GM12878 (cell line): ENCODE results near the gene DNAAF5. TPM values are rescaled to one million over a fixed set of nuclear protein-coding genes. Genes with fewer than 3 reads are reported as not detected.
A peak's percentile ranks its signal among the peaks of the same experiment; 100 is the strongest.

Source experiments
- ATAC-seq: fragments of 200-7000 bp; cut with Tn5 transposase; 3 replicates; pipeline ENCODE4 v1.9.1; 2020; ENCODE audit warnings: mild to moderate bottlenecking, moderate library complexity
- BruUV-seq: library from RNA; stranded (reverse); fragments of 400-500 nt; replicated peaks from 2 replicates; lab custom pipeline; 2021; lab: Mats Ljungman, UMichigan
- CTCF ChIA-PET: fragments of 300-600 bp; sonication (Branson Sonifier 250); formaldehyde crosslinking; extraction: SDS; loops from one replicate; lab custom pipeline; 2021; ENCODE audit warnings: inconsistent platforms; lab: Yijun Ruan, JAX
- POLR2A ChIA-PET: fragments of 350-600 bp; formaldehyde crosslinking; extraction: SDS; loops from one replicate; lab custom pipeline; 2021; ENCODE audit warnings: inconsistent platforms; lab: Charles Lee
- RAD21 ChIA-PET: fragments of 300-600 bp; sonication (Branson Sonifier 250); formaldehyde crosslinking; loops from one replicate; lab custom pipeline; 2023; ENCODE audit warnings: antibody characterized with exemption; ENCODE audit not compliant: unreplicated experiment; lab: Charles Lee
- SMC1A ChIA-PET: fragments of 300-600 bp; sonication (Branson Sonifier 250); formaldehyde crosslinking; loops from one replicate; lab custom pipeline; 2023; ENCODE audit not compliant: unreplicated experiment, uncharacterized antibody; lab: Charles Lee
- DNase-seq: peaks from one replicate; pipeline ENCODE4 v3.0.0-alpha.2; 2011; ENCODE audit warnings: low read depth, low spot score
- FAIRE-seq: peaks from 3 replicates; lab custom pipeline; 2011; peaks lifted over from hg19 to GRCh38; lab: Jason Lieb, UNC
- H2AFZ ChIP-seq: 2 replicates; pipeline ENCODE4 v1.6.0; 2011; ENCODE audit warnings: low read depth, low read length, control low read depth; ENCODE audit not compliant: control insufficient read depth
- H3K27ac ChIP-seq: 2 replicates; pipeline ENCODE4 v1.5.1; 2011; ENCODE audit warnings: control low read depth; ENCODE audit not compliant: control insufficient read depth, insufficient read depth
- H3K27me3 ChIP-seq, 2 experiments: replicated peaks in 1 of 2; 2 replicates each; pipeline versions ENCODE4 v1.6.0 to v1.6.1; 2011; ENCODE audit warnings: low read length in 1 of 2; ENCODE audit not compliant: control insufficient read depth in 2 of 2, insufficient read depth in 2 of 2
- H3K36me3 ChIP-seq, 2 experiments: 2 replicates each; pipeline ENCODE4 v1.5.1; 2011; ENCODE audit warnings: low read length in 1 of 2; ENCODE audit not compliant: control insufficient read depth in 2 of 2, insufficient read depth in 2 of 2
- H3K4me1 ChIP-seq: 2 replicates; pipeline ENCODE4 v1.6.1; 2011; ENCODE audit warnings: mild to moderate bottlenecking, low read length, moderate library complexity, mixed read lengths; ENCODE audit not compliant: control insufficient read depth, insufficient read depth
- H3K4me2 ChIP-seq: 2 replicates; pipeline ENCODE4 v1.6.0; 2011; ENCODE audit warnings: control low read depth; ENCODE audit not compliant: control insufficient read depth, insufficient read depth
- H3K4me3 ChIP-seq: fragments of 200-600 bp; sonication (generic); 2 replicates; pipeline ENCODE4 v1.5.1; 2016
- H3K79me2 ChIP-seq: 2 replicates; pipeline ENCODE4 v1.6.0; 2011; ENCODE audit warnings: low read length; ENCODE audit not compliant: control insufficient read depth, insufficient read depth
- H3K9ac ChIP-seq: 2 replicates; pipeline ENCODE4 v1.8.0; 2011; ENCODE audit warnings: low read length, control low read depth, mixed read lengths; ENCODE audit not compliant: control insufficient read depth, insufficient read depth
- H3K9me3 ChIP-seq: replicated peaks from 3 replicates; pipeline ENCODE4 v1.5.1; 2011; ENCODE audit warnings: mild to moderate bottlenecking, low read length; ENCODE audit not compliant: control insufficient read depth, insufficient read depth
- H4K20me1 ChIP-seq: 2 replicates; pipeline ENCODE4 v1.6.0; 2011; ENCODE audit not compliant: control insufficient read depth, insufficient read depth
- CREM ChIP-seq: IDR thresholded peaks from 2 replicates; pipeline ENCODE4 v1.6.1; 2014; ENCODE audit warnings: antibody characterized with exemption, low read depth
- GABPA ChIP-seq: IDR thresholded peaks from 2 replicates; pipeline ENCODE4 v1.6.1; 2014; ENCODE audit warnings: antibody characterized with exemption, low read depth, mild to moderate bottlenecking, inconsistent platforms
- IKZF1 ChIP-seq: fragments of 450-650 bp; conservative IDR thresholded peaks from 2 replicates; pipeline ENCODE4 v1.6.1; 2017; ENCODE audit warnings: antibody characterized with exemption, mild to moderate bottlenecking
- NFXL1 ChIP-seq: fragments of 450-650 bp; IDR thresholded peaks from 2 replicates; pipeline ENCODE4 v1.6.1; 2017; ENCODE audit warnings: antibody characterized with exemption, mild to moderate bottlenecking, borderline replicate concordance
- NR2F1 ChIP-seq: fragments of 450-650 bp; conservative IDR thresholded peaks from 2 replicates; pipeline ENCODE4 v1.6.1; 2017; ENCODE audit warnings: mild to moderate bottlenecking
- STAT3 ChIP-seq: IDR thresholded peaks from 2 replicates; pipeline ENCODE4 v1.6.1; 2011; ENCODE audit warnings: low read depth, low read length, improper control_type of control experiment
- ZNF24 ChIP-seq: fragments of 450-650 bp; IDR thresholded peaks from 2 replicates; pipeline ENCODE4 v1.6.1; 2017; ENCODE audit warnings: antibody characterized with exemption, mild to moderate bottlenecking
- WGBS: methylation state at CpG from one replicate; pipeline ENCODE4 v1.1.6; 2016; ENCODE audit warnings: low lambda C conversion rate; ENCODE audit not compliant: insufficient replicate concordance, insufficient coverage; ENCODE audit errors: missing lambda C conversion rate; 5-methylcytosine and 5-hydroxymethylcytosine counted together
- in situ Hi-C: fragments of 300-500 bp; cut with MboI; formaldehyde crosslinking; loops from 9 replicates; pipeline ENCODE4 v1.14.3; 2018; ENCODE audit warnings: mixed read lengths
- intact Hi-C: fragments of 100-400 bp; cut with micrococcal nuclease; formaldehyde crosslinking; loops from one replicate; pipeline ENCODE4 v1.14.2; 2022; ENCODE audit not compliant: unreplicated experiment
- polyA plus RNA-seq, 11 experiments: library from polyadenylated mRNA; depleted of rRNA in 4 of 11; unstranded in 6 of 11; stranded (reverse) in 5 of 11; fragments of >200 nt; fragmentation: Nextera tagmentation in 4 of 11; fragmentation: Illumina TruSeq in 1 of 11; extraction: Ambion mirVana in 4 of 11; extraction: Trizol in 1 of 11; gene quantifications; 1 replicate in 1 of 11; 2 replicates in 10 of 11; pipeline versions ENCODE4 v1.2.1 to v1.2.3, GENCODE V29; 2011 to 2016; ENCODE audit warnings: inconsistent platforms in 2 of 11, missing spikeins in 2 of 11, low read depth in 1 of 11
- total RNA-seq, 4 experiments: library from RNA; depleted of rRNA in 3 of 4; stranded (reverse); fragments of >200 nt in 3 of 4; fragmentation: Illumina TruSeq in 1 of 4; extraction: Trizol in 1 of 4; gene quantifications; 2 replicates each; pipeline versions ENCODE4 v1.2.1 to v1.2.3, GENCODE V29; 2013 to 2021
- TF ChIP-seq, protein P1 (sequence below): fragments of 450-650 bp; IDR thresholded peaks from 2 replicates; pipeline ENCODE4 v1.6.1; 2017; ENCODE audit warnings: mild to moderate bottlenecking, moderate library complexity

DNAAF5 gene
- total and polyA plus RNA-seq, 10 of the 15 experiments (the other 5 are each of a cell fraction or from before 2014, with no cell fraction given), result 1.8 to 38.3 (median 9.2) TPM

DNA sequence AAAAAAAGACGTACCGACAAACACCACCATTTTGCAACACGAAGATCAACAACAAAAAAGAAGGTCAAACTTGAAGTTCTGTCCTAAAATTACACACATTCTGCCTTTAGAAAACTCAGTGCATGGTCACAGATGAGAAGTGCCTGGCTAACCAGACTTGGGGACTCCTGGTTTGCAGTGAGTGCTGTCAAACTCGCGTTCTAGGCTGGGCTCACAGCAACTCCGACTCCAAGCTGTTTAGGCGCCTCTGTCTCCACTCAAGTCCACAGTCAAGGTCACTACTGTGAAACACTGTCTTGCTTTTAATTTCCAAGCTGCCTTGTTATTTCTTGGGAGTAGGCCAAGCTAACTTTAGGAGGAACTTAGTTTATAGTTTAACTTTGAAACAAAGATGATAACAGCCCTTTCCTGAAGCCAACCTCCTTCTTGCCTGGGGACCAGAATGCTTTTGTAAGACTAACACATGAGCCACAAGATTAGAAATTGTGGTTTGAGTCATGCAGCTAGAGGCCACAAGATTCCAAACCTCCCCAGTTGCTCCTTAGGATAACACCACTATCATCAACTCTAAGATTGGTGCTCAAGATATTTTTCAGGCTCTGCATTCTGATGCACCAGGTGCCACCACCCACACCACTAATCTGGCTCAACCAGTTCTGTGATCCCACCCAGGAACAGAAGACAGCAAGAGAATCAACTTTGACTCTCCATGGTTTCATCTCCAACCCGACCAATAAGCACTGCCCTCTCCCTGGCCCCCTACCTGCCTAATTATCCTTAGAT lies 1.1 kb upstream of the DNAAF5 start:
- no peak overlapping the region for H2AFZ ChIP-seq
- TSS peak; percentile 65 for BruUV-seq
- RAD21 ChIA-PET, result no interaction called here

DNA sequence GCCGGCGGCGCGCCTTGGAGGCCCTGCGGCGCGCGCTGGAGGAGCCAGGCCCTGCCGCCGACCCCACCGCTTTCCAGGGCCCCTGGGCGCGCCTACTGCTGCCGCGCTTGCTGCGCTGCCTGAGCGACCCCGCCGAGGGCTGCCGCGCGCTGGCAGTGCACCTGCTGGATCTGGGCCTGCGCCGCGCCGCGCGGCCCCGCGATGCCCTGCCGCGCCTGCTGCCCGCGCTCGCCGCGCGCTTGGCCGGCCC lies 280 bp downstream of the DNAAF5 start:
- ATAC-seq (peak; percentile 13), FAIRE-seq (no peak), DNase-seq (no peak)
- ChIA-PET CTCF (no interaction called here), SMC1A (no interaction called here), POLR2A (no interaction called here), RAD21 (no interaction called here)
- Histone ChIP-seq H3K4me3 (peak overlapping the region; percentile 91), H4K20me1 (no peaks in the 10 kb centered on the region), H3K9ac (peak overlapping the region; percentile 95; the same call in 1 of the 2 replicates), H3K27ac (peak overlapping the region; percentile 83), H3K36me3 (no peaks in the 10 kb centered on the region; a peak in 2 of 4 replicates), H3K4me1 (peaks cover 14% of the 10 kb centered on the region), H3K4me2 (no peak overlapping the region; the same call in 1 of the 2 replicates), H3K9me3 (peaks cover 3% of the 10 kb centered on the region; the same call in 2 of the 3 replicates), H3K27me3 (no peaks in the 10 kb centered on the region), H2AFZ (peak overlapping the region; percentile 63), H3K79me2 (peaks cover 26% of the 10 kb centered on the region)
- TF ChIP-seq, protein P1, sequence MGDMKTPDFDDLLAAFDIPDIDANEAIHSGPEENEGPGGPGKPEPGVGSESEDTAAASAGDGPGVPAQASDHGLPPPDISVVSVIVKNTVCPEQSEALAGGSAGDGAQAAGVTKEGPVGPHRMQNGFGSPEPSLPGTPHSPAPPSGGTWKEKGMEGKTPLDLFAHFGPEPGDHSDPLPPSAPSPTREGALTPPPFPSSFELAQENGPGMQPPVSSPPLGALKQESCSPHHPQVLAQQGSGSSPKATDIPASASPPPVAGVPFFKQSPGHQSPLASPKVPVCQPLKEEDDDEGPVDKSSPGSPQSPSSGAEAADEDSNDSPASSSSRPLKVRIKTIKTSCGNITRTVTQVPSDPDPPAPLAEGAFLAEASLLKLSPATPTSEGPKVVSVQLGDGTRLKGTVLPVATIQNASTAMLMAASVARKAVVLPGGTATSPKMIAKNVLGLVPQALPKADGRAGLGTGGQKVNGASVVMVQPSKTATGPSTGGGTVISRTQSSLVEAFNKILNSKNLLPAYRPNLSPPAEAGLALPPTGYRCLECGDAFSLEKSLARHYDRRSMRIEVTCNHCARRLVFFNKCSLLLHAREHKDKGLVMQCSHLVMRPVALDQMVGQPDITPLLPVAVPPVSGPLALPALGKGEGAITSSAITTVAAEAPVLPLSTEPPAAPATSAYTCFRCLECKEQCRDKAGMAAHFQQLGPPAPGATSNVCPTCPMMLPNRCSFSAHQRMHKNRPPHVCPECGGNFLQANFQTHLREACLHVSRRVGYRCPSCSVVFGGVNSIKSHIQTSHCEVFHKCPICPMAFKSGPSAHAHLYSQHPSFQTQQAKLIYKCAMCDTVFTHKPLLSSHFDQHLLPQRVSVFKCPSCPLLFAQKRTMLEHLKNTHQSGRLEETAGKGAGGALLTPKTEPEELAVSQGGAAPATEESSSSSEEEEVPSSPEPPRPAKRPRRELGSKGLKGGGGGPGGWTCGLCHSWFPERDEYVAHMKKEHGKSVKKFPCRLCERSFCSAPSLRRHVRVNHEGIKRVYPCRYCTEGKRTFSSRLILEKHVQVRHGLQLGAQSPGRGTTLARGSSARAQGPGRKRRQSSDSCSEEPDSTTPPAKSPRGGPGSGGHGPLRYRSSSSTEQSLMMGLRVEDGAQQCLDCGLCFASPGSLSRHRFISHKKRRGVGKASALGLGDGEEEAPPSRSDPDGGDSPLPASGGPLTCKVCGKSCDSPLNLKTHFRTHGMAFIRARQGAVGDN, result 0 out of 2 replicates have a peak, but pooled peaks have one; percentile 12
- TF ChIP-seq IKZF1 (peak; percentile 10; the same call in 1 of the 2 replicates), NFXL1 (no peak), NR2F1 (0 out of 2 replicates have a peak, but pooled peaks have one; percentile 69)
- WGBS, result under 1% methylated on average over 30 of the region's 39 CpGs
- intact Hi-C loops (loop anchor here (2.0 kb wide), 1 partner anchor 124 kb away; no protein-coding TSS in a partner anchor), in situ Hi-C loops (no loop called here)
- no TSS peak for BruUV-seq

More for the DNA sequence above, 1.1 kb upstream of the DNAAF5 start:
- Histone ChIP-seq H3K4me3 (peak overlapping the region; percentile 91), H3K27me3 (no peaks in the 10 kb centered on the region), H3K4me2 (peak overlapping the region; percentile 96), H3K36me3 (no peaks in the 10 kb centered on the region; a peak in 2 of 4 replicates), H4K20me1 (no peaks in the 10 kb centered on the region), H3K9me3 (peaks cover 5% of the 10 kb centered on the region), H3K4me1 (peaks cover 11% of the 10 kb centered on the region), H3K79me2 (peaks cover 26% of the 10 kb centered on the region), H3K9ac (peak overlapping the region; percentile 95), H3K27ac (peak overlapping the region; percentile 83)
- ATAC-seq, result no peak
- intact Hi-C loops (loop anchor here (2.0 kb wide), 1 partner anchor 123 kb away; no protein-coding TSS in a partner anchor), in situ Hi-C loops (no loop called here)
- DNase-seq, result no peak
- CTCF ChIA-PET, result interaction anchor here (1.2 kb wide), 1 partner anchor 147 kb away, joined by 3 read pairs; no protein-coding TSS in a partner anchor
- TF ChIP-seq GABPA (no peak), ZNF24 (no peak), STAT3 (no peak), CREM (no peak)
- 84% methylated on average over 8 of the region's 8 CpGs for WGBS
- POLR2A ChIA-PET, result no interaction called here
- FAIRE-seq, result no peak
- SMC1A ChIA-PET, result interaction anchor here (1.5 kb wide), 1 partner anchor 11 kb away, joined by 4 read pairs; no protein-coding TSS in a partner anchor
